HG03520 (cell line): ENCODE data around the gene CYP4A22.
"Not testable (repeated sequence)": the region's sequence is repeated elsewhere in the genome, so short reads cannot be mapped to it uniquely, and the experiment has no call there.

Source experiments
- ATAC-seq: cut with Tn5 transposase; IDR thresholded peaks from one replicate; pipeline ENCODE4 v1.9.1; 2021; ENCODE audit warnings: mild to moderate bottlenecking, moderate library complexity; ENCODE audit not compliant: unreplicated experiment

The CYP4A22 gene

GRCh38 chr1:47149162-47149561, 11.9 kb downstream of the CYP4A22 start:
- ATAC-seq = not testable (repeated sequence)

GRCh38 chr1:47156457-47156856, 19.2 kb downstream of the CYP4A22 start:
- not testable (repeated sequence) for ATAC-seq

GRCh38 chr1:47157957-47158356, 20.7 kb downstream of the CYP4A22 start:
- not testable (repeated sequence) for ATAC-seq

- no peak for ATAC-seq
Measured at GRCh38 chr1:47160716-47161115, 23.5 kb downstream of the CYP4A22 start.

- no peak for ATAC-seq
Measured at GRCh38 chr1:47161298-47162040, 24.2 kb downstream of the CYP4A22 start.

GRCh38 chr1:47164552-47164951, 27.3 kb downstream of the CYP4A22 start:
- ATAC-seq = no peak

- no peak for ATAC-seq
Measured at GRCh38 chr1:47172782-47173181, 35.5 kb downstream of the CYP4A22 start.

GRCh38 chr1:47174656-47175020, 37.4 kb downstream of the CYP4A22 start:
- no peak for ATAC-seq

- ATAC-seq = no peak
Measured at GRCh38 chr1:47175227-47175934, 38.1 kb downstream of the CYP4A22 start.

- no peak for ATAC-seq
Measured at GRCh38 chr1:47178020-47178419, 40.8 kb downstream of the CYP4A22 start.

- ATAC-seq = no peak
Measured at GRCh38 chr1:47178654-47179016, 41.4 kb downstream of the CYP4A22 start.

- ATAC-seq = peak; percentile 85
Measured at GRCh38 chr1:47179017-47179987, 42.1 kb downstream of the CYP4A22 start.

- no peak for ATAC-seq
Measured at GRCh38 chr1:47179988-47180563, 42.8 kb downstream of the CYP4A22 start.

GRCh38 chr1:47180603-47181094, 43.4 kb downstream of the CYP4A22 start:
- no peak for ATAC-seq

GRCh38 chr1:47181095-47181954, 44.1 kb downstream of the CYP4A22 start:
- ATAC-seq = no peak

GRCh38 chr1:47181955-47182675, 44.9 kb downstream of the CYP4A22 start:
- no peak for ATAC-seq

- ATAC-seq = no peak
Measured at GRCh38 chr1:47182676-47183235, 45.5 kb downstream of the CYP4A22 start.

- no peak for ATAC-seq
Measured at GRCh38 chr1:47183308-47184089, 46.3 kb downstream of the CYP4A22 start.
